Measurements from ENCODE around the gene PALS2.

- TF ChIP-seq REST (IDR thresholded peaks at IDR 0.05; ENCODE audit: insufficient read depth in 1 of 2, low read depth in 2 of 2, low read length in 1 of 2) (no peak), CTCF (IDR thresholded peaks at IDR 0.05) (peak; percentile 22; the same call in 1 of the 2 replicates), POLR2AphosphoS5 (IDR thresholded peaks at IDR 0.05; ENCODE audit: low read depth, low read length) (no peak), TCF7L2 (IDR thresholded peaks at IDR 0.05; ENCODE audit: low read depth, low read length) (no peak), SIN3A (IDR thresholded peaks at IDR 0.05; ENCODE audit: borderline replicate concordance, insufficient read depth, low read depth, low read length) (no peak)
Observed at GRCh38 chr7:24591152-24591551, 17.9 kb downstream of the PALS2 start.

All from Panc1 (cell line).